Esophagus muscularis mucosa (tissue), 4 donors: ENCODE data around the gene SPDYC.

Source experiments
- EP300 ChIP-seq: sonication (generic); formaldehyde crosslinking; IDR thresholded peaks from one replicate; pipeline ENCODE4 v1.6.1; 2017; ENCODE audit warnings: antibody characterized with exemption
- POLR2A ChIP-seq: fragments of 450-650 bp; IDR thresholded peaks from one replicate; pipeline ENCODE4 v1.6.1; 2017; ENCODE audit warnings: antibody characterized with exemption, moderate library complexity, mild to moderate bottlenecking, low read depth
- POLR2AphosphoS5 ChIP-seq, 2 donors: sonication (generic); formaldehyde crosslinking; IDR thresholded peaks; one replicate each; pipeline ENCODE4 v1.6.1; 2017; ENCODE audit warnings: antibody characterized with exemption in 2 of 2
- TF ChIP-seq, protein P1 (sequence below), 3 experiments: fragments of 200-600 bp in 2 of 3; fragments of 450-650 bp in 1 of 3; sonication (generic) in 2 of 3; IDR thresholded peaks; one replicate each; pipeline ENCODE4 v1.5.1; 2017 to 2019; ENCODE audit warnings: antibody characterized with exemption in 3 of 3, mild to moderate bottlenecking in 2 of 3, moderate library complexity in 1 of 3

DNA sequence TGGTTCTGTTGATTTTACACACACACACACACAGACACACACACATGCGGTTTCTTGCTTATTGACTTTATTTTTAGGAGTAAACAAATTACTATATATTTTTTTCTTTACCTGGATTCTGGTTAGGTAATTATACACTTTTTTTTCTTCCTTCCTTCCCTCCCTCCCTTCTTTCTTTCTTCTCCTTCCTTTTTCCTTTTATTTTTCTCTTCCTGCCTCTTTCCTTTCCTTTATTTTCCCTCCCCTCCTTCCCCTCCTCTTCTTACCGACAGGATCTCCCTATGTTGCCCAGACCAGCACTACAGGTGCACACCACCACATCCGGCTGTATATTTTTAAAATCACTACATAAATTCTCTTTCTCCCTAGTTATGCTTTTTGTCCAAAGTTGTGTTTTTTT, 3.1 kb upstream of the SPDYC start:
- TF ChIP-seq, protein P1, sequence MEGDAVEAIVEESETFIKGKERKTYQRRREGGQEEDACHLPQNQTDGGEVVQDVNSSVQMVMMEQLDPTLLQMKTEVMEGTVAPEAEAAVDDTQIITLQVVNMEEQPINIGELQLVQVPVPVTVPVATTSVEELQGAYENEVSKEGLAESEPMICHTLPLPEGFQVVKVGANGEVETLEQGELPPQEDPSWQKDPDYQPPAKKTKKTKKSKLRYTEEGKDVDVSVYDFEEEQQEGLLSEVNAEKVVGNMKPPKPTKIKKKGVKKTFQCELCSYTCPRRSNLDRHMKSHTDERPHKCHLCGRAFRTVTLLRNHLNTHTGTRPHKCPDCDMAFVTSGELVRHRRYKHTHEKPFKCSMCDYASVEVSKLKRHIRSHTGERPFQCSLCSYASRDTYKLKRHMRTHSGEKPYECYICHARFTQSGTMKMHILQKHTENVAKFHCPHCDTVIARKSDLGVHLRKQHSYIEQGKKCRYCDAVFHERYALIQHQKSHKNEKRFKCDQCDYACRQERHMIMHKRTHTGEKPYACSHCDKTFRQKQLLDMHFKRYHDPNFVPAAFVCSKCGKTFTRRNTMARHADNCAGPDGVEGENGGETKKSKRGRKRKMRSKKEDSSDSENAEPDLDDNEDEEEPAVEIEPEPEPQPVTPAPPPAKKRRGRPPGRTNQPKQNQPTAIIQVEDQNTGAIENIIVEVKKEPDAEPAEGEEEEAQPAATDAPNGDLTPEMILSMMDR (IDR thresholded peaks at IDR 0.05), result no peak
- no peak for TF ChIP-seq POLR2A
- TF ChIP-seq POLR2AphosphoS5 (IDR thresholded peaks at IDR 0.05), result no peak
- TF ChIP-seq EP300, result no peak
